T-cell (primary cell): ENCODE data around the gene MAST3. TPM values are rescaled to one million over a fixed set of nuclear protein-coding genes. Genes with fewer than 3 reads are reported as not detected.

Experiments
- ATAC-seq, 4 experiments: fragments of 200-7000 bp in 3 of 4; fragments of 150-1000 bp in 1 of 4; cut with Tn5 transposase; replicated peaks in 1 of 4; 1 replicate in 3 of 4; 2 replicates in 1 of 4; pipeline ENCODE4 v1.10.0; 2021; ENCODE audit warnings: moderate library complexity in 3 of 4, mild to moderate bottlenecking in 2 of 4, moderate number of reproducible peaks in 1 of 4
- CTCF ChIA-PET, 2 donors: fragments of 300-600 bp; sonication (Branson Sonifier 250); formaldehyde crosslinking; loops; one replicate each; lab custom pipeline; 2022; ENCODE audit warnings: antibody characterized with exemption in 2 of 2; lab: Charles Lee
- POLR2A ChIA-PET, 2 donors: fragments of 300-600 bp; sonication (Branson Sonifier 250); formaldehyde crosslinking; loops; one replicate each; lab custom pipeline; 2022; ENCODE audit warnings: antibody characterized with exemption in 2 of 2; lab: Charles Lee
- DNase-seq, 35 experiments: peaks; one replicate each; pipeline versions ENCODE4 v3.0.0 to v3.0.0-alpha.2; 2013 to 2023
- H3K27ac ChIP-seq: one replicate; pipeline ENCODE4 v1.5.1; 2013; ENCODE audit warnings: low read length
- H3K27me3 ChIP-seq, 2 experiments: replicated peaks in 1 of 2; 1 replicate in 1 of 2; 2 replicates in 1 of 2; pipeline versions ENCODE4 v1.6.1 to v1.7.0; 2013; ENCODE audit warnings: low read length in 1 of 2, mixed read lengths in 1 of 2; ENCODE audit not compliant: control insufficient read depth in 2 of 2, insufficient read depth in 2 of 2; ENCODE audit errors: extremely low read depth in 1 of 2
- H3K36me3 ChIP-seq, 2 donors: 1 replicate in 1 of 2; 2 replicates in 1 of 2; pipeline versions ENCODE4 v1.6.1 to v1.7.0; 2013; ENCODE audit warnings: low read length in 1 of 2; ENCODE audit not compliant: control insufficient read depth in 2 of 2, insufficient read depth in 1 of 2; ENCODE audit errors: extremely low read depth in 1 of 2
- H3K4me1 ChIP-seq, 2 experiments: 1 replicate in 1 of 2; 2 replicates in 1 of 2; pipeline versions ENCODE4 v1.6.1 to v1.7.0; 2013; ENCODE audit warnings: low read length in 2 of 2, mixed read lengths in 1 of 2; ENCODE audit not compliant: insufficient read depth in 2 of 2, control insufficient read depth in 1 of 2; ENCODE audit errors: extremely low read depth in 1 of 2
- H3K4me3 ChIP-seq, 2 donors: 1 replicate in 1 of 2; 2 replicates in 1 of 2; pipeline versions ENCODE4 v1.5.1 to v1.7.0; 2013; ENCODE audit warnings: mild to moderate bottlenecking in 2 of 2, low read length in 1 of 2, moderate library complexity in 1 of 2; ENCODE audit not compliant: control insufficient read depth in 1 of 2; ENCODE audit errors: extremely low read depth in 1 of 2
- H3K9me3 ChIP-seq: 2 replicates; pipeline ENCODE4 v1.7.0; 2013
- H3K27ac Mint-ChIP-seq, 2 donors: one replicate each; pipeline ENCODE4 v1.8.0; 2020 to 2021; ENCODE audit warnings: mild to moderate bottlenecking in 2 of 2, mixed read lengths in 2 of 2
- H3K27me3 Mint-ChIP-seq, 2 donors: one replicate each; pipeline ENCODE4 v1.8.0; 2021 to 2022; ENCODE audit warnings: mixed read lengths in 2 of 2
- H3K36me3 Mint-ChIP-seq: one replicate; pipeline ENCODE4 v1.8.0; 2021; ENCODE audit warnings: mixed read lengths
- H3K4me1 Mint-ChIP-seq, 3 donors: one replicate each; pipeline ENCODE4 v1.8.0; 2020 to 2022; ENCODE audit warnings: mixed read lengths in 3 of 3, mild to moderate bottlenecking in 1 of 3
- H3K4me3 Mint-ChIP-seq, 3 donors: one replicate each; pipeline ENCODE4 v1.8.0; 2020 to 2022; ENCODE audit warnings: mild to moderate bottlenecking in 3 of 3, mixed read lengths in 3 of 3, moderate library complexity in 3 of 3
- H3K9me3 Mint-ChIP-seq, 3 donors: one replicate each; pipeline ENCODE4 v1.8.0; 2020 to 2022; ENCODE audit warnings: mixed read lengths in 3 of 3
- WGBS: methylation state at CpG from one replicate; pipeline ENCODE4 v1.1.5; 2013; ENCODE audit warnings: missing lambda C conversion rate; ENCODE audit not compliant: insufficient coverage; 5-methylcytosine and 5-hydroxymethylcytosine counted together
- total RNA-seq, 35 experiments: library from RNA in 6 of 35; stranded (reverse) in 6 of 35; fragments of 120-200 nt in 1 of 35; gene quantifications; one replicate each; pipeline versions ENCODE4 v1.2.1 to v1.2.4 and lab custom pipeline; 2013 to 2026

MAST3 gene
- total RNA-seq, 5 donors from 2014 or later (not counting 1 experiment from before 2014, with no cell fraction given), result 42.0 to 60.2 (median 53.2) TPM

DNA sequence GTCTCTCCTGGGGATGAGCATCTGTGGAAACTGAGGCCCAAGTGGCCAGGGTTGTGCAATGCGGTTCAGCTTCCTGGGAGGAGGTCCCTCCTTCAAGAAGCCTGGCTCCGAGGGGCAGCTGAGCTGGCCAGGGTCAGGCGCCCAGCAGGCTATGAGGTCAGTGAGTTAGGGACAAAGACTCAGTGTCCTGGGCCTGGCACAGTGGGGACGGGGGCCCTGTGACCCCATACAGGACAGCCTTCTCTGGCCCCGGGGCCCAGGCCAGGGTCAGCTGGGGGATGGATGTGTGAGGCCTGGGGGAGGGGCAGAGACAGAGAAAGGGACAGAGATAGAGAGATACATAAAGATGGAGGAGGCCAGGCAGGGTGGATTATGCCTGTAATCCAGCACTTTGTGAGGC is 7.9 kb upstream of the MAST3 start:
- H3K27ac Mint-ChIP-seq, result peak overlapping the region; percentile 96 to 99
- Histone ChIP-seq H3K4me3 (no peak overlapping the region), H3K9me3 (no peaks in the 10 kb centered on the region), H3K4me1 (peaks cover 52 to 86% of the 10 kb centered on the region in 2 experiments), H3K27me3 (no peaks in the 10 kb centered on the region), H3K27ac (peak overlapping the region; percentile 99), H3K36me3 (no peaks in the 10 kb centered on the region)
- 74% methylated on average over 5 of the region's 5 CpGs for WGBS
- peak overlapping the region in 1 of 3 donors; percentile 99 for H3K4me3 Mint-ChIP-seq
- H3K27me3 Mint-ChIP-seq, result no peaks in the 10 kb centered on the region
- DNase-seq (no peak), ATAC-seq (no peak)
- peaks cover 62 to 75% (median 65%) of the 10 kb centered on the region in 3 donors for H3K4me1 Mint-ChIP-seq
- H3K36me3 Mint-ChIP-seq, result no peaks in the 10 kb centered on the region
- H3K9me3 Mint-ChIP-seq, result no peaks in the 10 kb centered on the region
- ChIA-PET POLR2A (interaction anchor here in 1 of 2 donors (0.6 kb wide), 1 partner anchor 70 kb away, joined by 3 read pairs; no protein-coding TSS in a partner anchor), CTCF (no interaction called here)

DNA sequence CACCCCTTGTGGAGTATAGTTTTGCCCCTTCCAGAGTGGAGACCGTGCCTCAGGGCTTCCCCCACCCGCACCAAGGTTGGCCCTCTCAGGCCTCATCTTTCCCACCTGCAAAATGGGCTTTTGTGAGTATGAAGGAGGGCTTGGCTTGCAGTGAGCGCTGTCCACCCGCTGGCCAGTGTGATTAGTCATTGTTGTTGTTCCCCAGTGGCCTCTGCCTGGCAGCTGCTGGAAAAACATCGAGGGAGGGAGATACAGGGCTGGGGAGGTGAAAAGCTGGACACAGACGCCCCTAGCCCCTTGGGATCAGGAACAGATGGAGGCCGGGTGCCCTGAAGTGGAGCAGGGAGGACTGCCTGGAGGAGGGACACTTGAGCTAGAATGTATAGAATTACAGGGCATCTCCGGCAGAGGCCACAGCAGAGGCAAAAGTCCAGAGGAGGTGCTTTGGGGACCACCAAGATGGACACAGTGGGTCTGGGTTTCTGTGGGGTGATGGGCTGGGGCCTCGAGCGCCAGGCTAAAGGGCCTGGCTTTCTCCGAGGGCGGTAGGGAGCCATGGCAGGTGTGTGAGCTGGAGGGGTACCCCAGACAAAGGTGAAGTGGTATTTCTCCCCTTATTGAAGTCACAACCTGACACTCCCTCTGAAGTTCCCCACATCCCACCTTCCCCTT is 6.9 kb upstream of the MAST3 start:
- Mint-ChIP-seq H3K9me3 (no peaks in the 10 kb centered on the region), H3K4me3 (peak overlapping the region; percentile 35 to 99 (median 62)), H3K4me1 (peaks cover 59 to 69% (median 61%) of the 10 kb centered on the region in 3 donors), H3K27ac (peak overlapping the region; percentile 96 to 99), H3K36me3 (no peaks in the 10 kb centered on the region), H3K27me3 (no peaks in the 10 kb centered on the region)
- ChIA-PET POLR2A (interaction anchor here (0.7 to 0.9 kb wide), 2 partner anchors 14 to 102 kb away, joined by 3 to 4 read pairs; no protein-coding TSS in a partner anchor), CTCF (no interaction called here)
- DNase-seq, result no peak
- peaks cover 51 to 77% of the 10 kb centered on the region in 2 experiments for H3K4me1 ChIP-seq
- H3K9me3 ChIP-seq, result no peaks in the 10 kb centered on the region
- no peaks in the 10 kb centered on the region for H3K36me3 ChIP-seq
- peak overlapping the region; percentile 99 for H3K27ac ChIP-seq
- peak overlapping the region; percentile 11 to 19 for H3K4me3 ChIP-seq
- WGBS, result 66% methylated on average over 6 of the region's 12 CpGs
- no peak for ATAC-seq
- H3K27me3 ChIP-seq, result no peaks in the 10 kb centered on the region

DNA sequence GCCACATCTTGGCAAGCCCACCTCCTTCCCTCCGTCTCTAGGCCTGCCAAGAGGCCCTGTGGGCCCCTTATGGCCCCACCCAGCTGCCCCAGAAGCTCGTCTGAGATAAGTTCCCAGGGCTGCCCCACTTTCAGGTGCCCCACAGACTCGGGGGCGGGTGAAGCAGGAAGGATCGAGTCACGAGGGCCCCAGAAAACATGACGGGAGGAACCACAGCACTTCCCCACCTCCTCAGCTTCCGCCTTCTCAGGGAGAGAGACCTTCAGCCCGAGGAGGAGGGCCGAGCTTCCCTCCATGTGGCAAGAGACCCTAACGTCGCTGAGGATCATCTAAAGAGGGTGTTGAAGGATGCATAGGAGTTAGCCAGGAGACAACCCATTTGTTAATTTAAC is 6.4 kb upstream of the MAST3 start:
- Mint-ChIP-seq H3K36me3 (no peaks in the 10 kb centered on the region), H3K4me1 (peaks cover 59 to 67% (median 67%) of the 10 kb centered on the region in 3 donors), H3K27me3 (no peaks in the 10 kb centered on the region), H3K27ac (peak overlapping the region; percentile 96 to 99), H3K4me3 (peak overlapping the region; percentile 35 to 99 (median 62)), H3K9me3 (no peaks in the 10 kb centered on the region)
- 3% methylated on average over 8 of the region's 12 CpGs for WGBS
- H3K4me1 ChIP-seq, result peaks cover 48 to 72% of the 10 kb centered on the region in 2 experiments
- peak; percentile 77 to 87 (median 86) for ATAC-seq
- H3K27ac ChIP-seq, result peak overlapping the region; percentile 99
- POLR2A ChIA-PET, result interaction anchor here (0.6 to 0.9 kb wide), 6 partner anchors 13 to 189 kb away, joined by 3 to 5 read pairs (median 4); no protein-coding TSS in a partner anchor
- CTCF ChIA-PET, result interaction anchor here (0.6 to 0.7 kb wide), 3 partner anchors 29 to 773 kb away, joined by 3 to 7 read pairs (median 3); no protein-coding TSS in a partner anchor
- H3K27me3 ChIP-seq, result no peaks in the 10 kb centered on the region
- DNase-seq, result peak; percentile 67 to 89 (median 77)
- no peaks in the 10 kb centered on the region for H3K9me3 ChIP-seq
- H3K36me3 ChIP-seq, result no peaks in the 10 kb centered on the region
- peak overlapping the region; percentile 11 to 19 for H3K4me3 ChIP-seq

DNA sequence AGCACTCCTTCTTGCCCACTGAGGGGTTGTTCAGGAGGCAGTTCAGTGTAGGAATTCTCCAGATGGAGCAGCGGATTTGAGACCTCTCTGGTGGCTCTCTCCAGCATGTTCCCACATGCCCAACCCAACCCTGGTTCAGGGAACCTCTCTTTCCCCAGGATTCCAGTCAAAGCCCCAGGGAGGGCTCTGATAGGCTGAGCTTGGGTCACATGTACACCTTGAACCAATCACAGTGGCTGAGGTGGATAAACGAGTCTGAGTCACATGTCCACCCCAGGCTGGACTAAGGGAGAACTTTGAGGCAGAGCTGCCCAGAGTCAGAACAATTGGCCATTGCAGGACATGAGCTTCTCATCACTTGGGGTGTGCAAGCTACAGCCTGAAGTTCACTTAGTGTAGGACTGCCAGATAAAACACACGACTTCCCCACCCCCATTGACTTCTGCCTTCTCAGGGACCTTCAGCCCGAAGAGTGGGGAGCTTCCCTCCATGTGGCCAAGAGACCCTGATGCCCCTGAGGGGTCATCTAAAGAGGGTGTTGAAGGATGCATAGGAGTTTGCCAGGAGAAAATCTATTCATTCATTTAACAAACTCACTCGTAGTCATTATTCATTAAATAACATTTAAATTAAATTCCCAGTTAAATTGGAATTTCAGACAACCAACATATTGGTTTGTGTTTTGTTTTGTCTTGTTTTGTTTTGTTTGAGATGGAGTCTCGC is 4.0 kb upstream of the MAST3 start:
- Histone ChIP-seq H3K27me3 (no peaks in the 10 kb centered on the region), H3K27ac (no peak overlapping the region), H3K4me3 (no peak overlapping the region), H3K9me3 (no peaks in the 10 kb centered on the region), H3K36me3 (no peaks in the 10 kb centered on the region), H3K4me1 (peaks cover 38 to 65% of the 10 kb centered on the region in 2 experiments)
- DNase-seq (no peak), ATAC-seq (no peak)
- Mint-ChIP-seq H3K9me3 (no peaks in the 10 kb centered on the region), H3K27ac (peak overlapping the region; percentile 52 to 82), H3K36me3 (no peaks in the 10 kb centered on the region), H3K4me3 (no peak overlapping the region), H3K27me3 (no peaks in the 10 kb centered on the region), H3K4me1 (peaks cover 55 to 62% (median 59%) of the 10 kb centered on the region in 3 donors)
- POLR2A ChIA-PET, result interaction anchor here in 1 of 2 donors (0.7 kb wide), 1 partner anchor 220 kb away, joined by 3 read pairs; no protein-coding TSS in a partner anchor
- WGBS, result 55% methylated on average over 1 of the region's 6 CpGs
- CTCF ChIA-PET, result interaction anchor here in 1 of 2 donors (0.5 kb wide), 1 partner anchor 190 kb away, joined by 4 read pairs; no protein-coding TSS in a partner anchor

DNA sequence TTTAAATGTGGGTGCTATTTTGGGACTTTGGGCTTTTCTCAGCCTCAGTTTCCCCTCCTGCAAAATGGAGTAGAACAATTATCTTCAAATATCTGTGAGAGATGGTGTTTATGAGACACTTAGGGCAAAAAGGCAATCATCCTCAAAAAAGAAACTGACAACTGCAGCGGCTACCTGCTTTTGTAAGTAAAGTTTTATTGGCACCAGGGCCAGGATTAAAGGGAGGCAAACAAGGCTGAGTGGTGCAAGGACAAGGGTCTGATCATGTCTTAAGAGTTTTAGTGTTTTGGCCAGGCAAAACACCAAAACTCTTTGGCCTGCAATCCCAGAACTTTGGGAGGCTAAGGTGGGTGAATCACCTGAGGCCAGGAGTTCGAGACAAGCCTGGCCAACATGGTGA is 1.3 kb upstream of the MAST3 start:
- Mint-ChIP-seq H3K4me3 (no peak overlapping the region), H3K27me3 (no peaks in the 10 kb centered on the region), H3K9me3 (no peaks in the 10 kb centered on the region), H3K27ac (peak overlapping the region in 1 of 2 donors; percentile 69), H3K36me3 (peaks cover 2% of the 10 kb centered on the region), H3K4me1 (peaks cover 42 to 49% (median 46%) of the 10 kb centered on the region in 3 donors)
- 100% methylated on average over 1 of the region's 2 CpGs for WGBS
- Histone ChIP-seq H3K36me3 (no peaks in the 10 kb centered on the region), H3K4me1 (peaks cover 23 to 53% of the 10 kb centered on the region in 2 experiments), H3K27ac (no peak overlapping the region), H3K4me3 (no peak overlapping the region), H3K9me3 (no peaks in the 10 kb centered on the region), H3K27me3 (no peaks in the 10 kb centered on the region)
- ChIA-PET CTCF (no interaction called here), POLR2A (no interaction called here)
- ATAC-seq, result no peak
- no peak for DNase-seq
